K562 (cell line): ENCODE results near the gene USP8. TPM values are rescaled to one million over a fixed set of nuclear protein-coding genes. Genes with fewer than 3 reads are reported as not detected.

Experiments used
- ATAC-seq: fragments of 200-7000 bp; cut with Tn5 transposase; 3 replicates; pipeline ENCODE4 v1.9.1; 2020; ENCODE audit warnings: moderate library complexity
- BruUV-seq: library from RNA; stranded (reverse); fragments of 400-500 nt; replicated peaks from 2 replicates; lab custom pipeline; 2021; lab: Mats Ljungman, UMichigan
- CTCF ChIA-PET: fragments of 300-600 bp; formaldehyde crosslinking; extraction: SDS; loops from one replicate; lab custom pipeline; 2021; ENCODE audit warnings: low intra/inter-chr PET ratio; lab: Yijun Ruan, JAX
- POLR2A ChIA-PET: fragments of 300-600, 350-650 bp; sonication (Branson Sonifier 250); formaldehyde crosslinking; extraction: SDS; loops from one replicate; lab custom pipeline; 2021; ENCODE audit warnings: antibody characterized with exemption, inconsistent platforms; lab: Yijun Ruan, JAX
- DNase-seq, 4 experiments: peaks; one replicate each; pipeline versions ENCODE4 v3.0.0 to v3.0.0-alpha.2; 2011 to 2018; ENCODE audit warnings: low spot score in 3 of 4, mixed read lengths in 3 of 4; ENCODE audit errors: extremely low read depth in 1 of 4
- FAIRE-seq: peaks from 2 replicates; lab custom pipeline; 2011; peaks lifted over from hg19 to GRCh38; lab: Jason Lieb, UNC
- H2AFZ ChIP-seq: 2 replicates; pipeline ENCODE4 v1.6.0; 2011; ENCODE audit warnings: low read depth, low read length, control low read depth, inconsistent platforms
- H3K27ac ChIP-seq: fragments of 200-600 bp; 3 replicates; pipeline ENCODE4 v1.8.0; 2011; ENCODE audit warnings: low read depth, mild to moderate bottlenecking, control low read depth, inconsistent platforms, low read length, moderate library complexity, mixed read lengths; ENCODE audit errors: extremely low read depth
- H3K27me3 ChIP-seq, 2 experiments: fragments of 300-600 bp in 1 of 2; 2 replicates in 1 of 2; 3 replicates in 1 of 2; pipeline versions ENCODE4 v1.6.0 to v1.8.0; 2011; ENCODE audit warnings: inconsistent platforms in 2 of 2, low read length in 2 of 2, mild to moderate bottlenecking in 1 of 2, mixed read lengths in 1 of 2, moderate library complexity in 1 of 2; ENCODE audit not compliant: control insufficient read depth in 2 of 2, insufficient read depth in 2 of 2
- H3K36me3 ChIP-seq: fragments of 300-600 bp; 3 replicates; pipeline ENCODE4 v1.8.0; 2011; ENCODE audit warnings: mild to moderate bottlenecking, low read length, inconsistent platforms; ENCODE audit not compliant: control insufficient read depth, insufficient read depth
- H3K4me1 ChIP-seq, 2 experiments: fragments of 200-600 bp in 1 of 2; replicated peaks in 1 of 2; 2 replicates in 1 of 2; 3 replicates in 1 of 2; pipeline versions ENCODE4 v1.5.1 to v1.8.0; 2011; ENCODE audit warnings: inconsistent platforms in 2 of 2, low read length in 2 of 2, mild to moderate bottlenecking in 1 of 2, mixed read lengths in 1 of 2, moderate library complexity in 1 of 2; ENCODE audit not compliant: control insufficient read depth in 2 of 2, insufficient read depth in 2 of 2
- H3K4me2 ChIP-seq: 2 replicates; pipeline ENCODE4 v1.6.1; 2011; ENCODE audit warnings: low read length, control low read depth, inconsistent platforms, mixed read lengths; ENCODE audit not compliant: insufficient read depth
- H3K4me3 ChIP-seq: fragments of 200-600 bp; sonication (generic), shearing (Covaris generic); 2 replicates; pipeline ENCODE4 v1.5.1; 2016; ENCODE audit warnings: control low read depth, inconsistent platforms
- H3K79me2 ChIP-seq: fragments of 200-600 bp; 3 replicates; pipeline ENCODE4 v1.8.0; 2011; ENCODE audit warnings: low read length, inconsistent platforms; ENCODE audit not compliant: control insufficient read depth, insufficient read depth
- H3K9ac ChIP-seq, 2 experiments: 2 replicates each; pipeline versions ENCODE4 v1.6.0 to v1.6.1; 2011; ENCODE audit warnings: low read depth in 2 of 2, low read length in 2 of 2, control low read depth in 1 of 2, inconsistent platforms in 1 of 2, mild to moderate bottlenecking in 1 of 2, mixed read lengths in 1 of 2; ENCODE audit not compliant: insufficient read depth in 1 of 2
- H3K9me1 ChIP-seq: one replicate; pipeline ENCODE4 v1.6.0; 2011; ENCODE audit warnings: inconsistent platforms, mild to moderate bottlenecking, low read length, moderate library complexity; ENCODE audit not compliant: control insufficient read depth, insufficient read depth
- H3K9me3 ChIP-seq: replicated peaks from 2 replicates; pipeline ENCODE4 v1.5.1; 2011; ENCODE audit warnings: low read depth, low read length, inconsistent platforms; ENCODE audit not compliant: control insufficient read depth, insufficient read depth
- H4K20me1 ChIP-seq: replicated peaks from 2 replicates; pipeline ENCODE4 v1.6.1; 2011; ENCODE audit warnings: low read length, inconsistent platforms, mixed read lengths; ENCODE audit not compliant: control insufficient read depth, insufficient read depth
- CBX3 ChIP-seq, 2 experiments: IDR thresholded peaks; 1 replicate in 1 of 2; 2 replicates in 1 of 2; pipeline ENCODE4 v1.6.1; 2012; ENCODE audit warnings: inconsistent platforms in 2 of 2, low read length in 2 of 2, borderline replicate concordance in 1 of 2, control low read depth in 1 of 2
- HNRNPH1 ChIP-seq: fragments of 200-400 bp; formaldehyde crosslinking; optimal IDR thresholded peaks from 2 replicates; pipeline ENCODE3; 2017; ENCODE audit warnings: low read depth, mild to moderate bottlenecking, low read length, moderate library complexity
- NR0B1 ChIP-seq: fragments of 450-650 bp; IDR thresholded peaks from one replicate; pipeline ENCODE4 v1.6.1; 2018; ENCODE audit warnings: mild to moderate bottlenecking, moderate library complexity; ENCODE audit not compliant: partially characterized antibody
- PCBP2 ChIP-seq: fragments of 200-400 bp; formaldehyde crosslinking; IDR thresholded peaks from 2 replicates; pipeline ENCODE4 v1.6.1; 2018; ENCODE audit warnings: low read length, low read depth, mild to moderate bottlenecking, moderate library complexity; ENCODE audit not compliant: poor library complexity, severe bottlenecking
- STAT5B ChIP-seq: fragments of 250-450 bp; sonication (Bioruptor Pico); IDR thresholded peaks from 2 replicates; pipeline ENCODE4 v1.8.0; 2021; ENCODE audit warnings: mild to moderate bottlenecking, inconsistent platforms
- YY1 ChIP-seq, 3 experiments: IDR thresholded peaks; 2 replicates each; pipeline ENCODE4 v1.6.1; 2011; ENCODE audit warnings: low read length in 2 of 3, mild to moderate bottlenecking in 2 of 3, moderate library complexity in 2 of 3, borderline replicate concordance in 1 of 3, control low read depth in 1 of 3, low read depth in 1 of 3; ENCODE audit not compliant: insufficient read depth in 3 of 3, insufficient replicate concordance in 2 of 3, control insufficient read depth in 1 of 3, insufficient read length in 1 of 3; ENCODE audit errors: extremely low read depth in 1 of 3
- ZBTB43 ChIP-seq: sonication (generic); formaldehyde crosslinking; IDR thresholded peaks from 2 replicates; pipeline ENCODE4 v1.8.0; 2023; ENCODE audit warnings: mild to moderate bottlenecking, missing genetic modification reagents
- WGBS: fragments of 100-300 bp; shearing (Covaris generic); methylation state at CpG from one replicate; pipeline ENCODE4 v1.1.6; 2016; ENCODE audit warnings: low coverage, mixed read lengths; ENCODE audit not compliant: insufficient coverage; ENCODE audit errors: missing lambda C conversion rate; 5-methylcytosine and 5-hydroxymethylcytosine counted together
- in situ Hi-C: fragments of 300-500 bp; cut with MboI; formaldehyde crosslinking; loops from 4 replicates; pipeline ENCODE4 v1.15.0; 2018; ENCODE audit warnings: inconsistent platforms, mixed read lengths
- intact Hi-C: fragments of 100-400 bp; cut with micrococcal nuclease; formaldehyde crosslinking; loops from 2 replicates; pipeline ENCODE4 v1.14.2; 2022
- polyA plus RNA-seq, 8 experiments: library from polyadenylated mRNA; depleted of rRNA in 4 of 8; stranded (reverse) in 5 of 8; unstranded in 3 of 8; fragments of >200 nt; fragmentation: Nextera tagmentation in 2 of 8; fragmentation: Illumina TruSeq in 1 of 8; extraction: Ambion mirVana in 2 of 8; extraction: Trizol in 1 of 8; gene quantifications; 2 replicates each; pipeline versions ENCODE4 v1.2.1 to v1.2.3, GENCODE V29; 2011 to 2014; ENCODE audit warnings: inconsistent platforms in 1 of 8, missing spikeins in 1 of 8
- total RNA-seq, 7 experiments: library from RNA; depleted of rRNA in 6 of 7; stranded (reverse); fragments of >200 nt in 6 of 7; fragmentation: Illumina TruSeq in 2 of 7; extraction: Trizol in 2 of 7; gene quantifications; 2 replicates each; pipeline versions ENCODE4 v1.2.1 to v1.2.3, GENCODE V29; 2011 to 2021; ENCODE audit warnings: low replicate concordance in 1 of 7

USP8 gene
- total and polyA plus RNA-seq, 9 of the 15 experiments (the other 6 are each of a cell fraction or from before 2014, with no cell fraction given): 35.1 to 58.4 (median 46.1) TPM

- CTCF ChIA-PET: no interaction called here
- in situ Hi-C loops: no loop called here
- no peak for FAIRE-seq
Measured at GRCh38 chr15:50562735-50563640, 138.8 kb downstream of the USP8 start.

More at GRCh38 chr15:50562735-50563640, 138.8 kb downstream of the USP8 start:
- Histone ChIP-seq H3K9me3 (no peaks in the 10 kb centered on the region), H3K9me1 (no peaks in the 10 kb centered on the region), H3K9ac (no peak overlapping the region), H2AFZ (no peak overlapping the region), H3K27ac (no peak overlapping the region), H3K79me2 (no peaks in the 10 kb centered on the region), H3K4me3 (no peak overlapping the region), H3K36me3 (peaks cover 66% of the 10 kb centered on the region; the same call in 2 of the 3 replicates), H4K20me1 (no peaks in the 10 kb centered on the region), H3K4me2 (no peak overlapping the region), H3K4me1 (no peaks in the 10 kb centered on the region), H3K27me3 (no peaks in the 10 kb centered on the region)
- no peak for ATAC-seq
- BruUV-seq: no TSS peak
- POLR2A ChIA-PET: interaction anchor here (0.9 kb wide), 1 partner anchor 11 kb away, joined by 3 read pairs; no protein-coding TSS in a partner anchor
- no peak for DNase-seq
- no peak for TF ChIP-seq CBX3 (IDR thresholded peaks at IDR 0.05; ENCODE audit: borderline replicate concordance in 1 of 2, low read length in 2 of 2)
- TF ChIP-seq NR0B1: no peak
- no peak for TF ChIP-seq YY1 (IDR thresholded peaks at IDR 0.05; ENCODE audit: borderline replicate concordance in 1 of 3, control insufficient read depth in 1 of 3, extremely low read depth in 1 of 3, insufficient read depth in 3 of 3, insufficient read length in 1 of 3, insufficient replicate concordance in 2 of 3, low read depth in 1 of 3, low read length in 2 of 3)
- no peak for TF ChIP-seq ZBTB43
- TF ChIP-seq HNRNPH1: no peak
- TF ChIP-seq STAT5B (CRISPR knock-in tag): no peak
- TF ChIP-seq PCBP2: no peak
- intact Hi-C loops: no loop called here
- 96% methylated on average over 3 of the region's 4 CpGs for WGBS
